Duodenal mucosa (tissue), 2 donors: ENCODE data around the gene RAG1.

Experiments used
- H3K27ac ChIP-seq: one replicate; pipeline ENCODE4 v1.7.0; 2013; ENCODE audit warnings: low read depth, low read length
- H3K27me3 ChIP-seq, 2 donors: one replicate each; pipeline ENCODE4 v1.7.0; 2013; ENCODE audit warnings: low read length in 2 of 2, control low read depth in 1 of 2; ENCODE audit not compliant: insufficient read depth in 2 of 2, control insufficient read depth in 1 of 2
- H3K36me3 ChIP-seq, 2 donors: one replicate each; pipeline ENCODE4 v1.7.0; 2013; ENCODE audit warnings: low read length in 2 of 2, control low read depth in 1 of 2; ENCODE audit not compliant: insufficient read depth in 2 of 2, control insufficient read depth in 1 of 2
- H3K4me1 ChIP-seq, 2 donors: one replicate each; pipeline ENCODE4 v1.7.0; 2013; ENCODE audit warnings: low read length in 2 of 2, control low read depth in 1 of 2; ENCODE audit not compliant: insufficient read depth in 2 of 2, control insufficient read depth in 1 of 2
- H3K4me3 ChIP-seq, 2 donors: one replicate each; pipeline ENCODE4 v1.7.0; 2013; ENCODE audit warnings: low read length in 2 of 2, low read depth in 1 of 2
- H3K9ac ChIP-seq, 2 donors: one replicate each; pipeline ENCODE4 v1.7.0; 2013; ENCODE audit warnings: low read length in 2 of 2, low read depth in 1 of 2
- H3K9me3 ChIP-seq, 2 donors: one replicate each; pipeline ENCODE4 v1.7.0; 2013; ENCODE audit warnings: low read length in 2 of 2, control low read depth in 1 of 2; ENCODE audit not compliant: control insufficient read depth in 1 of 2

The RAG1 gene

DNA sequence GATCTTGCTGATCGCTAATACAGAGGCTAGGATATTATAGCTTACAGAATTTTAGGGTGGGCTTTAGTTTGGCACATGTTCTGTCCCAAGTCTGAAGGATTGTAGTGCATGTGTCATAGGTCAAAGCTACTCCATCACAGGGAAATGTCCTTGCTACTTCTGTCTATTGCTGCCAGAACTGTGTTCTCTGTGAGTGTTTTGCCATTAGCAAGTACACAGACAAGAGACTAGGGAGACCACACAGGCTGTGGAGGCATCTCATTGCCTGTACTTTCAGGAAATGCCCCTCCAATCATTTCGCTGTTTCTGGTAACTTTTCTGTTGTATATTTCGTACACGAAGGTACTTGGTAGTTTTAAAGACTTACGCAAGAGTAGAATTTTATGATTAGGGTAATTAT lies 55.7 kb downstream of the RAG1 start:
- H3K4me3 ChIP-seq: no peak overlapping the region
- no peaks in the 10 kb centered on the region for H3K9me3 ChIP-seq
- no peaks in the 10 kb centered on the region for H3K4me1 ChIP-seq
- H3K9ac ChIP-seq: no peak overlapping the region
- no peak overlapping the region for H3K27ac ChIP-seq
- H3K27me3 ChIP-seq: no peaks in the 10 kb centered on the region
- H3K36me3 ChIP-seq: no peaks in the 10 kb centered on the region

DNA sequence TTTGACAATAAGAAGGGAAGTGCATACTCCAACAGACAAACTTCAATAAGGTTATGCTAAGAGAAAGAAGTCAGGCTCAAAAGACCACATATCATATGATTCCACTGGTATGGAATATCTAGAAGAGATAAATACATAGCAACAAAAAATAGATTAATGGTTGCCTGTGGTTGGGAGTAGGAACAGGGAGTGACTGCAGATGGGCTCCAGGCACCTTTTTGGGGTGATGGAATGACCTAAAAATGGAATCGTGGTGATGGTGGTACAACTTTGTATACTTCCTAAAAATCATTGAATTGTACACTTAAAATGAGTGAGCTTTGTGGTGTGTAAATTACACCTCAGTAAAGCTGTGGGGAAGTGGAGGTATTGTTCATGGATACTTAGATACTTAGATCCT lies 59.2 kb downstream of the RAG1 start:
- H3K27me3 ChIP-seq: no peaks in the 10 kb centered on the region
- H3K9me3 ChIP-seq: no peaks in the 10 kb centered on the region
- H3K4me1 ChIP-seq: no peaks in the 10 kb centered on the region
- H3K9ac ChIP-seq: no peak overlapping the region
- no peak overlapping the region for H3K4me3 ChIP-seq
- no peak overlapping the region for H3K27ac ChIP-seq
- H3K36me3 ChIP-seq: no peaks in the 10 kb centered on the region

GRCh38 chr11:36627471-36627870 lies 59.7 kb downstream of the RAG1 start:
- Histone ChIP-seq H3K4me3 (no peak overlapping the region), H3K4me1 (no peaks in the 10 kb centered on the region), H3K9ac (no peak overlapping the region), H3K36me3 (no peaks in the 10 kb centered on the region), H3K27me3 (no peaks in the 10 kb centered on the region), H3K27ac (no peak overlapping the region), H3K9me3 (no peaks in the 10 kb centered on the region)

DNA sequence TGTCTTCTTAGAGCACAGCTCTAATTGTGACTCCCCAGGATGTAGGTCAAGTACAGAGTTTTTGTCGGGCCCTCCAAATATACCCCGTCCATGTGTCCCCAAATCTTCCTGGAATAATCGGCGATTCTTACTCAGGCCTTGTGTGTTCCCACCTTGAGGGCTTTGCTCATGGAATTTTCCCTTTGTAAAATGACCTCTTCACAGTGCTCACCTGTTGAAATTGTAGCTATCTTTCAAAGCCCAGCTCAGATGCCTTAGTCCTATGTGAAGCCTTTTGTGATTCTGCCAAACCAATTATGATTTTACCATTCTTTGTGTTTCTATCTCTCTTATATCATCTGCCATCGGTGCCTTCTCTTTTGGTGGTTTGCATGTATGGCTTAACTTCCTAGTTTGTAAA lies 60.3 kb downstream of the RAG1 start:
- H3K4me3 ChIP-seq: no peak overlapping the region
- H3K9ac ChIP-seq: no peak overlapping the region
- H3K27me3 ChIP-seq: no peaks in the 10 kb centered on the region
- H3K36me3 ChIP-seq: no peaks in the 10 kb centered on the region
- no peaks in the 10 kb centered on the region for H3K4me1 ChIP-seq
- H3K27ac ChIP-seq: no peak overlapping the region
- H3K9me3 ChIP-seq: no peaks in the 10 kb centered on the region

DNA sequence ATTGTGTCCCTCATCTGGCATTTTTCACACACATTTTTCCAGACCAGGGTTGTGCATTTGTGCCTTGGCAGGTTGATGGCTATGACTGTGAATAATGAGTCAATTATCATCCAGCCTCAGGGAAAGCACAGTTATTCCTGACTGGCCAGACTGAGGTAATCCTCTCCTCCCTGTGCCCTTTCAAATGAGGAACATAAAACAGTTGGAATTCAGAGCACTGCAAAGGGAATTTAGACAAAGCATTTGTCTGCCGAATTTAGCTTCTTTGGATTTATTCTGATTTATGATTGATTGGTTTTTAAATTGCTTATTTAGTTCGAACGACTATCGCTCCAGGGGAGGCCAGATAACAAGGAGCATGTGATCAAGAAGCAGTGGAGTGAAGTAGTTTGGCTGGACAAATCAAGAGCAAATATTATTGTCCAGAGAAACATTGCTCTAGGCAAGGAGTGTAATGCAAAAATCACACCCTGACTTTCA lies 61.0 kb downstream of the RAG1 start:
- Histone ChIP-seq H3K27ac (no peak overlapping the region), H3K9me3 (no peaks in the 10 kb centered on the region), H3K9ac (no peak overlapping the region), H3K4me3 (no peak overlapping the region), H3K27me3 (no peaks in the 10 kb centered on the region), H3K4me1 (no peaks in the 10 kb centered on the region), H3K36me3 (no peaks in the 10 kb centered on the region)
